Measurements from ENCODE around the gene DDX28.
"Not testable (repeated sequence)": the region's sequence is repeated elsewhere in the genome, so short reads cannot be mapped to it uniquely, and the experiment has no call there.

Gene DDX28

GRCh38 chr16:67972285-67972684 lies 50.7 kb downstream of the DDX28 start:
- H3K4me3 ChIP-seq (ENCODE audit: low read depth in 1 of 5, low read length in 5 of 5); H3K9ac ChIP-seq (ENCODE audit: low read length in 5 of 5); H3K27ac ChIP-seq (ENCODE audit: low read depth, low read length); H3K36me3 ChIP-seq (ENCODE audit: control insufficient read depth in 5 of 5, insufficient read depth in 5 of 5, low read length in 5 of 5); H3K9me3 ChIP-seq (ENCODE audit: control insufficient read depth in 5 of 5, low read length in 5 of 5); H3K27me3 ChIP-seq (ENCODE audit: control insufficient read depth in 5 of 5, insufficient read depth in 4 of 5, low read length in 5 of 5): not testable (repeated sequence)
- peaks cover 2 to 16% (median 13%) of the 10 kb centered on the region in 5 donors for H3K4me1 ChIP-seq (ENCODE audit: control insufficient read depth in 5 of 5, insufficient read depth in 5 of 5, low read length in 5 of 5)

DNA sequence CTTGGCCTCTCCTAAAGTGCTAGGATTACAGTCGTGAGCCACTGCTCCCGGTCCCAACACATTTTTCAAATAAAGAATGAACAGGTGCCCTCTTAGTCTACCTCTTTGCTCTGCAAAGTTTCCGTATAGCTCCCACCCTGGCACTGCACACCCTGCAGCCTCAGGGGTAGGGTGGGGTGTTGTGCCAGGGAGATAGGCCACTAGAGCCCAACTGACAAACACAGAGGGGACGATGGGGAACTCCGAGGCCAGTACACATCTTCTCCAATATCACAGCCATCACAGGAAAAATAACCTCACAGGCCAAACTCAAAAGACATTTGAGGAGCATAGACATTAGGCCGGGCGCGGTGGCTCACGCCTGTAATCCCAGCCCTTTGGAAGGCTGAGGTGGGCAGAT lies 51.9 kb downstream of the DDX28 start:
- no peaks in the 10 kb centered on the region for H3K9me3 ChIP-seq (ENCODE audit: control insufficient read depth in 5 of 5, low read length in 5 of 5)
- H3K27ac ChIP-seq (ENCODE audit: low read depth, low read length): no peak overlapping the region
- no peak overlapping the region for H3K4me3 ChIP-seq (ENCODE audit: low read depth in 1 of 5, low read length in 5 of 5)
- H3K4me1 ChIP-seq (ENCODE audit: control insufficient read depth in 5 of 5, insufficient read depth in 5 of 5, low read length in 5 of 5): peaks cover 14 to 28% (median 25%) of the 10 kb centered on the region in 5 donors
- no peaks in the 10 kb centered on the region for H3K27me3 ChIP-seq (ENCODE audit: control insufficient read depth in 5 of 5, insufficient read depth in 4 of 5, low read length in 5 of 5)
- no peaks in the 10 kb centered on the region for H3K36me3 ChIP-seq (ENCODE audit: control insufficient read depth in 5 of 5, insufficient read depth in 5 of 5, low read length in 5 of 5)
- H3K9ac ChIP-seq (ENCODE audit: low read length in 5 of 5): no peak overlapping the region

All from subcutaneous abdominal adipose tissue (tissue), 5 donors.